Liver (tissue), 9 donors: ENCODE data around the gene MADD. TPM values are rescaled to one million over a fixed set of nuclear protein-coding genes. Genes with fewer than 3 reads are reported as not detected.

Source experiments
- DNase-seq: peaks from one replicate; pipeline ENCODE4 v3.0.0-alpha.2; 2017; ENCODE audit warnings: low spot score
- H3K27ac ChIP-seq, 2 donors: one replicate each; pipeline ENCODE4 v1.7.0; 2013; ENCODE audit warnings: inconsistent platforms in 2 of 2, low read length in 2 of 2, control low read depth in 1 of 2, low read depth in 1 of 2, mild to moderate bottlenecking in 1 of 2
- H3K27me3 ChIP-seq, 4 donors: one replicate each; pipeline versions ENCODE4 v1.6.1 to v1.7.0; 2013; ENCODE audit warnings: low read length in 3 of 4, inconsistent platforms in 1 of 4, mild to moderate bottlenecking in 1 of 4, moderate library complexity in 1 of 4; ENCODE audit not compliant: control insufficient read depth in 4 of 4, insufficient read depth in 4 of 4
- H3K36me3 ChIP-seq, 4 donors: one replicate each; pipeline versions ENCODE4 v1.6.1 to v1.7.0; 2013; ENCODE audit warnings: low read length in 3 of 4, mild to moderate bottlenecking in 3 of 4, low read depth in 1 of 4, moderate library complexity in 1 of 4; ENCODE audit not compliant: control insufficient read depth in 4 of 4, insufficient read depth in 3 of 4
- H3K4me1 ChIP-seq, 4 donors: one replicate each; pipeline versions ENCODE4 v1.6.1 to v1.7.0; 2013; ENCODE audit warnings: low read length in 3 of 4, mild to moderate bottlenecking in 3 of 4, moderate library complexity in 1 of 4; ENCODE audit not compliant: control insufficient read depth in 4 of 4, insufficient read depth in 4 of 4
- H3K4me3 ChIP-seq, 3 donors: one replicate each; pipeline versions ENCODE4 v1.6.1 to v1.7.0; 2013; ENCODE audit warnings: low read length in 3 of 3, control low read depth in 1 of 3, low read depth in 1 of 3, mild to moderate bottlenecking in 1 of 3
- H3K9ac ChIP-seq, 2 donors: one replicate each; pipeline ENCODE4 v1.7.0; 2013; ENCODE audit warnings: low read length in 2 of 2, mild to moderate bottlenecking in 2 of 2, moderate library complexity in 2 of 2, control low read depth in 1 of 2, low read depth in 1 of 2
- H3K9me3 ChIP-seq, 4 donors: one replicate each; pipeline versions ENCODE4 v1.6.1 to v1.7.0; 2013; ENCODE audit warnings: low read length in 3 of 4; ENCODE audit not compliant: control insufficient read depth in 4 of 4
- EGR1 ChIP-seq, 2 donors: IDR thresholded peaks; 2 replicates each; pipeline ENCODE4 v1.6.1; 2016 to 2018; ENCODE audit warnings: antibody characterized with exemption in 2 of 2, low read depth in 2 of 2
- FOXA2 ChIP-seq: IDR thresholded peaks from 2 replicates; pipeline ENCODE4 v1.6.1; 2016; ENCODE audit warnings: antibody characterized with exemption
- GABPA ChIP-seq, 2 donors: IDR thresholded peaks in 1 of 2; conservative IDR thresholded peaks in 1 of 2; 2 replicates each; pipeline ENCODE4 v1.6.1; 2016; ENCODE audit warnings: antibody characterized with exemption in 2 of 2, mild to moderate bottlenecking in 1 of 2, moderate library complexity in 1 of 2
- HNF4A ChIP-seq, 2 donors: conservative IDR thresholded peaks; 2 replicates each; pipeline ENCODE4 v1.6.1; 2016; ENCODE audit warnings: antibody characterized with exemption in 2 of 2, mild to moderate bottlenecking in 2 of 2
- HNF4G ChIP-seq: IDR thresholded peaks from 2 replicates; pipeline ENCODE4 v1.6.1; 2016; ENCODE audit warnings: antibody characterized with exemption
- JUND ChIP-seq, 2 donors: IDR thresholded peaks; 2 replicates each; pipeline ENCODE4 v1.6.1; 2016; ENCODE audit warnings: antibody characterized with exemption in 2 of 2
- NR2F2 ChIP-seq: IDR thresholded peaks from 2 replicates; pipeline ENCODE4 v1.6.1; 2016; ENCODE audit warnings: antibody characterized with exemption
- RAD21 ChIP-seq, 2 donors: IDR thresholded peaks; 2 replicates each; pipeline ENCODE4 v1.6.1; 2016; ENCODE audit warnings: antibody characterized with exemption in 2 of 2, mild to moderate bottlenecking in 2 of 2
- RXRA ChIP-seq, 2 donors: IDR thresholded peaks; 2 replicates each; pipeline ENCODE4 v1.6.1; 2017 to 2018; ENCODE audit warnings: antibody characterized with exemption in 2 of 2, mild to moderate bottlenecking in 1 of 2
- SP1 ChIP-seq: IDR thresholded peaks from 2 replicates; pipeline ENCODE4 v1.6.1; 2018; ENCODE audit warnings: antibody characterized with exemption, mild to moderate bottlenecking
- YY1 ChIP-seq: IDR thresholded peaks from 2 replicates; pipeline ENCODE4 v1.6.1; 2016; ENCODE audit warnings: antibody characterized with exemption, mild to moderate bottlenecking
- WGBS: extraction: QIAGEN DNeasy Blood & Tissue Kit; methylation state at CpG from one replicate; pipeline ENCODE4 v1.1.7; 2013; 5-methylcytosine and 5-hydroxymethylcytosine counted together
- polyA plus RNA-seq, 2 donors: library from polyadenylated mRNA; stranded (reverse) in 1 of 2; unstranded in 1 of 2; fragments of 200-250 nt in 1 of 2; fragments of >200 nt in 1 of 2; fragmentation: Nextera tagmentation in 1 of 2; extraction: Ambion mirVana in 1 of 2; gene quantifications; one replicate each; pipeline versions ENCODE4 v1.2.1 to v1.2.3, GENCODE V29; 2013 to 2015
- total RNA-seq, 2 donors: library from RNA; depleted of rRNA; stranded (reverse); fragments of >200 nt; gene quantifications; one replicate each; pipeline ENCODE4 v1.2.3, GENCODE V29; 2014
- TF ChIP-seq, protein P1 (sequence below): fragments of 150-350 bp; IDR thresholded peaks from 2 replicates; pipeline ENCODE4 v1.5.1; 2017; ENCODE audit warnings: improper control_type of control experiment, low read depth, low read length; ENCODE audit not compliant: missing input control
- TF ChIP-seq, protein P2 (sequence below): IDR thresholded peaks from 2 replicates; pipeline ENCODE4 v1.6.1; 2016; ENCODE audit warnings: antibody characterized with exemption
- TF ChIP-seq, protein P3 (sequence below): IDR thresholded peaks from 2 replicates; pipeline ENCODE4 v1.6.1; 2016; ENCODE audit warnings: antibody characterized with exemption
- TF ChIP-seq, protein P4 (sequence below): IDR thresholded peaks from 2 replicates; pipeline ENCODE4 v1.6.1; 2016; ENCODE audit warnings: antibody characterized with exemption
- donor health status: healthy.
- donor health status: healthy.
- donor health status: healthy.
- donor health status: healthy.
- donor health status: healthy.

Gene MADD
- total and polyA plus RNA-seq, 4 donors: 9.9 to 20.5 (median 11.1) TPM

DNA sequence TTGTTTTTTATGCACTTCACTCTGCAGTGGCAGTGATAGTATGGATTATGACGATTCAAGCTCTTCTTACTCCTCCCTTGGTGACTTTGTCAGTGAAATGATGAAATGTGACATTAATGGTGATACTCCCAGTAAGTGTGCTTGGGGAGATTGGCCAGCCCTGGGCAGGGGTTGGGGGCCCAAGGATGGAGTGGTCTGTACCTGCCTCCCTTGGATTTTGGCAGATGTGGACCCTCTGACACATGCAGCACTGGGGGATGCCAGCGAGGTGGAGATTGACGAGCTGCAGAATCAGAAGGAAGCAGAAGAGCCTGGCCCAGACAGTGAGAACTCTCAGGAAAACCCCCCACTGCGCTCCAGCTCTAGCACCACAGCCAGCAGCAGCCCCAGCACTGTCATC lies 14.2 kb downstream of the MADD start (continued):
- TF ChIP-seq, protein P1, sequence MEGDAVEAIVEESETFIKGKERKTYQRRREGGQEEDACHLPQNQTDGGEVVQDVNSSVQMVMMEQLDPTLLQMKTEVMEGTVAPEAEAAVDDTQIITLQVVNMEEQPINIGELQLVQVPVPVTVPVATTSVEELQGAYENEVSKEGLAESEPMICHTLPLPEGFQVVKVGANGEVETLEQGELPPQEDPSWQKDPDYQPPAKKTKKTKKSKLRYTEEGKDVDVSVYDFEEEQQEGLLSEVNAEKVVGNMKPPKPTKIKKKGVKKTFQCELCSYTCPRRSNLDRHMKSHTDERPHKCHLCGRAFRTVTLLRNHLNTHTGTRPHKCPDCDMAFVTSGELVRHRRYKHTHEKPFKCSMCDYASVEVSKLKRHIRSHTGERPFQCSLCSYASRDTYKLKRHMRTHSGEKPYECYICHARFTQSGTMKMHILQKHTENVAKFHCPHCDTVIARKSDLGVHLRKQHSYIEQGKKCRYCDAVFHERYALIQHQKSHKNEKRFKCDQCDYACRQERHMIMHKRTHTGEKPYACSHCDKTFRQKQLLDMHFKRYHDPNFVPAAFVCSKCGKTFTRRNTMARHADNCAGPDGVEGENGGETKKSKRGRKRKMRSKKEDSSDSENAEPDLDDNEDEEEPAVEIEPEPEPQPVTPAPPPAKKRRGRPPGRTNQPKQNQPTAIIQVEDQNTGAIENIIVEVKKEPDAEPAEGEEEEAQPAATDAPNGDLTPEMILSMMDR: no peak

DNA sequence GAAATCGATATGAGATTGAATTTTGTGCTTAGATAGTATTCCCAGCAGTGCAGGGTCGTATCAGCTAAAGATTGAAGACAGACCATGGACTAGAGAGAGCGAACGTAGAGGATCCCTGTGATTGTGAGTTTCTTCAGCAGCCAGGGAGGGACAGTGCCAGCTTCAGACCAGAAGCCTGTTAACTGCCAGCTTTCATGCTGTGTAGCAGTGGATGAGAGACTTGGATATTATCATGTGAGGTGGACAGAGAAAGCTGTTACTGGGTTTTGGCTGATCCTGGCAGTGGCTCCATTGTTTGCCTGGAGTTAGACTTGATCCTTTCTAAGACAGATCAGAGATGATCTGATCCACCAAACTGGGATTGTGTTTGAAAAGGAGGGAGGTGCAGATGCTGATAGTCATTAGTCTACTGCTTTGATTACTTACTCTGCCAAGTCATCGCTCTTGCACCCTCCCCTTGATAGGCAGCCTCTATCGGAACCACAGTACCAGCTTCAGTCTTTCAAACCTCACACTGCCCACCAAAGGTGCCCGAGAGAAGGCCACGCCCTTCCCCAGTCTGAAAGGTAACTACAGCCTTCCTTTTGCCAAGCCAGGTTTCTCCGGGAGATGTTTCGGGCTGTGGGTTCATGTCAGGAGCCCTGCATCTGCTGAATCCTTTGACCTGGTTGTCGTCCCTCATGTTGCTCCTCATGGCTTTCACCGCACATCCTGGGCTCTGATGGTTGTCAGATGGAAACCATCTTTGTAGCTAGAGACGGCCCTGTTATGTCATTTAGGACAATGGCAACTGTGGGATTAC lies 16.2 kb downstream of the MADD start:
- TF ChIP-seq GABPA (IDR thresholded peaks at IDR 0.05 in 1 of 2, conservative IDR thresholded peaks at IDR 0.05 in 1 of 2) (no peak), RXRA (IDR thresholded peaks at IDR 0.05) (no peak), EGR1 (IDR thresholded peaks at IDR 0.05; ENCODE audit: low read depth in 2 of 2) (no peak), SP1 (no peak), JUND (IDR thresholded peaks at IDR 0.05) (no peak), HNF4A (conservative IDR thresholded peaks at IDR 0.05) (no peak), FOXA2 (no peak), HNF4G (no peak), YY1 (no peak), NR2F2 (no peak), RAD21 (IDR thresholded peaks at IDR 0.05) (no peak)
- TF ChIP-seq, protein P2, sequence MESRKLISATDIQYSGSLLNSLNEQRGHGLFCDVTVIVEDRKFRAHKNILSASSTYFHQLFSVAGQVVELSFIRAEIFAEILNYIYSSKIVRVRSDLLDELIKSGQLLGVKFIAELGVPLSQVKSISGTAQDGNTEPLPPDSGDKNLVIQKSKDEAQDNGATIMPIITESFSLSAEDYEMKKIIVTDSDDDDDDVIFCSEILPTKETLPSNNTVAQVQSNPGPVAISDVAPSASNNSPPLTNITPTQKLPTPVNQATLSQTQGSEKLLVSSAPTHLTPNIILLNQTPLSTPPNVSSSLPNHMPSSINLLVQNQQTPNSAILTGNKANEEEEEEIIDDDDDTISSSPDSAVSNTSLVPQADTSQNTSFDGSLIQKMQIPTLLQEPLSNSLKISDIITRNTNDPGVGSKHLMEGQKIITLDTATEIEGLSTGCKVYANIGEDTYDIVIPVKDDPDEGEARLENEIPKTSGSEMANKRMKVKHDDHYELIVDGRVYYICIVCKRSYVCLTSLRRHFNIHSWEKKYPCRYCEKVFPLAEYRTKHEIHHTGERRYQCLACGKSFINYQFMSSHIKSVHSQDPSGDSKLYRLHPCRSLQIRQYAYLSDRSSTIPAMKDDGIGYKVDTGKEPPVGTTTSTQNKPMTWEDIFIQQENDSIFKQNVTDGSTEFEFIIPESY: no peak
- TF ChIP-seq, protein P3, sequence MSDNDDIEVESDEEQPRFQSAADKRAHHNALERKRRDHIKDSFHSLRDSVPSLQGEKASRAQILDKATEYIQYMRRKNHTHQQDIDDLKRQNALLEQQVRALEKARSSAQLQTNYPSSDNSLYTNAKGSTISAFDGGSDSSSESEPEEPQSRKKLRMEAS: no peak
- TF ChIP-seq, protein P1: no peak
- TF ChIP-seq, protein P4, sequence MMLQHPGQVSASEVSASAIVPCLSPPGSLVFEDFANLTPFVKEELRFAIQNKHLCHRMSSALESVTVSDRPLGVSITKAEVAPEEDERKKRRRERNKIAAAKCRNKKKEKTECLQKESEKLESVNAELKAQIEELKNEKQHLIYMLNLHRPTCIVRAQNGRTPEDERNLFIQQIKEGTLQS: no peak
- WGBS: 96% methylated on average over 13 of the region's 13 CpGs
- Histone ChIP-seq H3K36me3 (peaks cover 12 to 77% (median 63%) of the 10 kb centered on the region in 4 donors), H3K9me3 (no peaks in the 10 kb centered on the region), H3K4me3 (no peak overlapping the region), H3K9ac (no peak overlapping the region), H3K4me1 (peaks cover 2 to 8% (median 7%) of the 10 kb centered on the region in 4 donors), H3K27me3 (no peaks in the 10 kb centered on the region), H3K27ac (no peak overlapping the region)
- DNase-seq: no peak
